ENCODE results near the gene GPHN.
"Not testable (repeated sequence)": the region's sequence is repeated elsewhere in the genome, so short reads cannot be mapped to it uniquely, and the experiment has no call there.

The GPHN gene

DNA sequence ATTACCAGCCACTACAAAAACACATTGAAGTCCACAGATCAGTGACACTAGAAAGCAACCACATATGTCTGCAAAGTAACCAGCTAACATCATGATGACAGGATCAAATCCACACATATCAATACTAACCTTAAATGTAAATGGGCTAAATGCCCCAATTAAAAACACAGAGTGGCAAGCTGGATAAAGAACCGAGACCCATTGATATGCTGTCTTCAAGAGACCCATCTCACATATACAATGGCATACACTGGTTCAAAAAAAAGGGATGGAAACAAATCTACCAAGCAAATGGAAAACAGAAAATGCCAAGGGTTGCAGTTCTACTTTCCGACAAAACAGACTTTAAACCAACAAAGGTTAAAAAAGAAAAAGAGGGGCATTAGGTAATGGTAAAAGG is 307.7 kb downstream of the GPHN start:
- no peak for DNase-seq

DNA sequence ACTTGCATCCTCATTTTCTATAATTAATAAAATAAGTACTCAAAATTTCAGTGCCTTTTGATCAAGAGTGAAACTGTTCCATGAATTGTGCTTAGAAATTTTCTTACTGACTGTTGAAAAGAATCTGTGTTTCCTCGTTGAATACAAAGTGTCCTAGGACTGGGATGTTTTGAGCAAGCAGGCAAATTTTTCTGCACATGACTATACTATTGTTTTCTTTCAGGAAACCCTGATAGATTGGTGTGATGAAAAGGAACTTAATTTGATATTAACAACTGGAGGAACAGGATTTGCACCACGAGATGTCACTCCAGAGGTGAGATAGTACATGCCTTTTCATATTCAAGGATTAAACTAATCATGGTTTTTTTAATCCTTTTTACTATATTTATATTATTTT is 316.3 kb downstream of the GPHN start:
- no peak for DNase-seq

DNA sequence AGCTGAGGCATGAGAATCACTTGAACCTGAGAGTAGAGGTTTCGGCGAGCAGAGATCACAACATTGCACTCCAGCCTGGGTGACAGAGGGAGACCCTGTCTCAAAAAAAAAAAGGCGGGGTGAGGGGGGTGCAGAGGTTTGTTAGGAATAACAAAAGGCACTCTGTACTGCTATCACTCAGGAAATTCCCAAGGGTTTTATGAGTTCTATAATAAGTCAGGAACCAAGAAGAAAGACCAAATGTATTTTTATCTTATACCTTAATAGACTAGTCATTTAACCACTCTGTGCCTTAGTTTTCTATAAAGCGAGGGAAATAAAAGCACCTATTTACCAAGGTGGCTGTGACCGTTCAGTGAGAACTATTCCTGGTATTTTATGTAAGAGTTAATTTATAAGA is 319.2 kb downstream of the GPHN start:
- DNase-seq: no peak

DNA sequence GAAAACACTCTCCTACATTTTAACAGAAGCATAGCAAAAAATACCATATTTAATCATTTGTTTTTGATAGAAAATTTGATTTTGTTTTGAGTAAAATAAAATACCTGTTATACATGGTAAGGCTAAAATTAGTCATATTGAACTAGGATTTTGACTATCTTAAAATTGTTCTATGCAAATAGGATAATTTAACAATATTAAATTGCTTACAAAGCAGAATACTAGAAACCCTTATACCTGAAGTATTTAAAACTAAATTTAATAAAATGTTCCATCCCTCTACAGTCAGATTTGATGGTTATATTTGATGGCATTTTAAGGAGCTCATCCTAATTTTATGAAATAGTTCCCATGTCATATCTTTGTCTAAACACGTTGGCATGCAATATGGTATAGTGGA is 323.2 kb downstream of the GPHN start:
- no peak for DNase-seq

DNA sequence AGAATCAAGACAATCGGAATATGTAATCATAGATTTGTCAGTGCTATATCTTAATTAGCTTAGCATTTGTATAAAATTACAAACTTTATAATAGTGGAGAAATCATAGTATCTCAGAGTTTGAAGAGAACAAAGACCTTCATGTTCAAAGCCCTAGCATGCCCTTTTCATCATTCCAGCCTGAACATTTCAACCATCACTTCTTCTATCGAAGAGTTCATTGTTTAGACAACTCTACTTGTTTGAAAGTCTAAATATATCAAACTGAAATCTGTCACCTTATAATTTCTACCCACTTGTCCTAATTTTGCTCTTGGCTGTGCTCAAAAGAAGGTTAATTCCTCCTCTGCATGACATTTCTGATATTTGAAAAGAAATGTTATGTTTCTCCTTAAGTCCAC is 325.9 kb downstream of the GPHN start:
- no peak for DNase-seq

DNA sequence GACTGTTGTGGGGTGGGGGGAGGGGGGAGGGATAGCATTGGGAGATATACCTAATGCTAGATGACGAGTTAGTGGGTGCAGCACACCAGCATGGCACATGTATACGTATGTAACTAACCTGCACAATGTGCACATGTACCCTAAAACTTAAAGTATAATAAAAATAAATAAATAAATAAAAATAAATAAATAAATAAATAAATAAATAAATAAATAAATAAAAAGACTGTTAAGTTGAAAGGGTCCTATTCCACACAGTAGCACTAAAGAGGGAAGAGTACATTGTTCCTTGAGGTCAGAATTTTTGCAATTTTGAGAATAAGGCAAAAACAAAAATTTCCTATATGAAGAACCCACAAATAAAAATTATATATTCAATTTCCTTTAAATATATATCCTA is 329.5 kb downstream of the GPHN start:
- DNase-seq: not testable (repeated sequence)

DNA sequence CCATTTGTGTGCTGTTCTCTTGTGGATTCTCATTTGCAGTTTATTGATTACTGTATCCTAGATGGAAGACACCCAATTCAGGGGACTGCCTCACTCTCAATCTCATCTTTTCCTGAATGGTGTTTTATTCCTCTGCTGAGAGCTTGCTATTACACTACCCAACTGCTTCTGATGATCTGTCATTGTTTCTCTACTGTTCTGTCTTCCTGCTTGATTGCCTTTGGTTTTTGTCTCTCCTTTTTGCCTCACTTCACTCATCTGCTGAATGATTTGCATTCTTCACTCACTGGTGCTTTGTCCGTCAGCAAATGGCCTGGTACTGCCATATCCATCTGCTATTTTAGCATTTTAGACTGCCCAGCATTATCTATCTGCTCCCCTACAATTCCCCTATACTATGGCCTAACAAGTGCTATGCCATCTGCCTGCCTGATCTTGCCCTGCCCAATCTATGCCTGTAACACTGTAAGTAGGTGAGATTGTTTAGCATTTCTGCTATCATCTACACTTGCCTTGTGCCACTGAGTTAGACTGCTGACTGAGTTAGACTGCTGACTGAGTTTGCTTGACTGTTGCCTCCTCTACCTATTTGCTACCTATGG is 335.1 kb downstream of the GPHN start:
- no peak for DNase-seq

DNA sequence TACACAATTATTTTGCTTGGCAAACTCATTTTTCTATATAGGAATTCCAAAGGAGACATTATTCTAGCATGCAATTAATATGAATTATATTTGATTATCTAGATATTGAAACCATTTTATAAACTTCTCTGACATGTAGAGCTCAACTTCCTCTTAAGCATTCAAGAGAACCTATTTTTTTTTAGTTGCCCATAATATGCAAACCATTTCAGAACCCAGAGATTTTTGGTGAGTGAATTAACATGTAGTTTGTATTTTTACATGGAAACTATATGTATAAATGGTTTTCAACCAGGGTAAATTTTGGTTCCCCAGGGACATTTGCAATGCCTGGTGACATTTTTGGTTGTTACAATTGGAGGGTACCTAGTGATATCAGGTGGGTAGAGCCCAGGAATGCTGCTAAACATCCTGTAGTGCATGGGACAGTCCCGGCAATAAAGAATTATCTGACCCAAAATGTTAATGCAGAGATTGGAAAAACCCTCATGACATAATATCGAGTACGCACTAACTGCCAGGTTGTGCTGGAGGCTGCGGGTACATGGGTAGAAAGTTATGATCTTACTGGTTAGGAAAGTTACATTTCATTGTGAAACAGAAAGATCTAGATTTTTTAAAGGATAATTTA is 342.4 kb downstream of the GPHN start:
- no peak for DNase-seq

DNA sequence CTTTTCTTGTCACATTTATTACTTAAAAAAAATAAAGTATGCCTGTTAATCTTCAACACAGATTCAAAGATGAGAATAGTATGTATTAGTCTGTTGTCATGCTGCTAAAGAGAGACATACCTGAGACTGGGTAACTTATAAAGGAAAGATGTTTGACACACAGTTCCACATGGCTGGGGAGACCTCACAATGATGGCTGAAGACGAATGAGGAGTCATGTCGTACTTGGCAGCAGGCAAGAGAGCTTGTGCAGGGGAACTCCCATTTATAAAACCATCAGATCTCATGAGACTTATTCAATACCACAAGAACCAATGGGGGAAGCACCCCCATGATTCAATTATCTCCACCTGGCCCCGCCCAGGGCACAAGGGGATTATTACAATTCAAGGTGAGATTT is 345.4 kb downstream of the GPHN start:
- no peak for DNase-seq

DNA sequence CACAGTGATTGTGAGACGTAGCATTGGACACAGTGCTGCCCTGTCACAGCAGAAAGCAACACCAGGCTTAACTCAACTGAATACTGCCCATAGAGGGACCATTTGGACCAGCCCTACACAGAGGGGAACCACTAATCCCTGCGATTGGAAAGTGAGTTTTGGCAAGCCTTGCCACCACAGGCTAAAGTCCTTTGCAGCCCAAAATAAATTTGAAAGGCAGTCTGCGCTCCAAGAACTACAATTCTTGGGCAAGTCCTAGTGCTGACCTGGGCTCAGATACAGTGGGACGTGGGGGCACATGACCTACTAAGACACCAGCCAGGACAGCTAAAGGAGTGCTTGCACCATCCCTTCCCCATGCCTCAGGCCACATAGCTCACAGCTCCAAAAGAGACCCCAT is 349.9 kb downstream of the GPHN start:
- no peak for DNase-seq

DNA sequence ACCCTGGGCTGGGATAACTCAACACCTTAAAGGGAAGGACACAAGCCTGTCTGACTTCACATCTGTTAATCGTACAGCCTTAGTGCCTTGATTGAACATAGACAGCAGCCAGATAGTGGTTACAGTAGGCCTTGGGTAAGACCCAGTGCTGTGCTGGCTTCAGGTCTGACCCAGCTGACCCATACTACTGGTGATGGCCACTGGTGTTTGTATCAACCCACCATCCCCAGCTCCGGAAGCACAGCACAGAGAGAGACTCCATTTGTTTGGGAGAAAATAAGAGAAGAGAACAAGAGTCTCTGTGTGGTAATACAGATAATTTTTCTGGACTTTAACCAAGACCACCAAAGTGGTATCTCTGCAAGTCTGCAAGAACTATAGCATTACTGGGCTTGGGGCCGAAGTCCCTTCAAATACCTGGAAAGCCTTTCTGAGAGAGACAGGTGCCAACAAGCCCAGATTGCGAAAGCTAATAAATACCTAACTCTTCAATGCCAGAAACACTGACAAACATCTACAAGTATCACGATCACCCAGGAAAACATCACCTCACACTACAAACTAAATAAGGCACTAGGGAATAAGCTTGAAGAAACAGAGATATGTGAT is 351.2 kb downstream of the GPHN start:
- no peak for DNase-seq

DNA sequence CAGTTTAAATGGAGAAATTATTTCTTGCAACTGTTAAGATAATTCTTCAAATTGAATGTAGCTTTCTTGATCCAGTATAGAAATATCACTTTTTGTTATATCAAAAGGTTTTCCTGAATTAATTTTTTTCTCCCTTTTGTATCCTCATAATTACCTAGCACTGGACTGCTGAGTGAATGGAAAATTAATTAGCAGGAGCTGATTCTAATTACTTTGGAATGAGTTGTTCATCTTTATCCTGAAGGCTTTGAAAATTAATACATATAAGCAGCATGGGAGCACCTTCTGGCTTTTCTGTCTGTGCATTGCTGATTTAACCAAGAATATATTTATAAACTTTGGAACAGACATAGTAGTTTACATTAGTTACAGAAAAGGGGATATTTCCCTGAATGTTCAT is 373.6 kb downstream of the GPHN start:
- DNase-seq: no peak

DNA sequence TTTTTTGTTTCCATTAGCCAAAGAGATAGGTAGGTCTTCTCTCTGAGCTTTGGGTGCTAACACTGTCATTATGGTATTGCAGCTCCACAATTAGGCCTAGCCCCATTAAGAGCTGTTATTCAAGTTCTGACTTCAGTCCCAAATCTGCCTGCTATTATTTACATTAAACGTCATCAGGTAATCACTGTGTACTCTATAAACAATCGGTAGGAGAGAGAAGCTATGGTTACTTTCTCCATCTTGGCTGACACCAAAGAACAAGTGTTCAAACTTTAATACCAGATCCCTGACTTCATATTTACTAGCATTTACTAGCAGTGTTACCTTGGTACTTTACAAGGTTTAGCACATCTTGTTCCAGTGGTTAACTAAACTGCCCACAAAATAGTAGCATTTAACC is 376.2 kb downstream of the GPHN start:
- no peak for DNase-seq

DNA sequence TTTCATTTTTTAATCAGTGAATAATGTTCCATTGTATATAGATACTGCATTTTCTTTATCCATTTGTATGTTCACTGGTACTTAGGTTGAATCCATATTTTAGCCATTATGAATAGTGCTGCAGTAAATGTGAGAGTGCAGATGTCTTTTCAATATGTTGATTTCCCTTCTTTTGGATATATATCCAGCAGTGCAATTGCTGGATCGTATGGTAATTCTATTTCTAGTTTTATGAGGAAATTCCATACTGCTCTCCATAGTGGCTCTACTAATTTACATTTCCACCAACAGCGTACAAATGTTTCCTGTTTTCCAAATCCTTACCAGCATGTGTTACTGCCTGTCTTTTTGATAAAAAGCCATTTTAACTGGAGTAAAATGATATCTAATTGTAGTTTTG is 392.8 kb downstream of the GPHN start:
- DNase-seq: no peak

DNA sequence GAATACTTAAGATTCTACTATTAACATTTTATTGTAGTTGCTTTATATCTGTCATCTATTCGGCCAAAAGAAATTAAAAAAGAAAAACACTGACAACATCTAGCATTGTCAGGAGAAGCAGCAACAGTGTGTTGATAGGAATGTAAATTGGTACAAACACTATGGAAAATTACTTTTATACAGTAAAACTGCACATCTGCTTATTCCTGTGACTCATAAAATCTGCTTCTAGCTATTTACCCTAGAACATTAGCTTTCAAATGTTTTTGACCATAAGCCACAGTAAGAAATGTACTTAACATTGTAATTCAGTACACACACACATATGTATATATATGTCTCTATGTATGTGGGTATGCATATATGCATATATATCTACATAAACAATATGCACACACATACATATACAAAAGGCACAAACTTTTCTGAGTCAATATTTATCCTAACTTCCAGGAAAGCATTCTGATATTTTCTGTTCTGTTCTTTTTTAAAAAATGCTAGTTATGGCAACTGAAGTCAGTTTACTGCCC is 402.4 kb downstream of the GPHN start:
- DNase-seq: no peak

DNA sequence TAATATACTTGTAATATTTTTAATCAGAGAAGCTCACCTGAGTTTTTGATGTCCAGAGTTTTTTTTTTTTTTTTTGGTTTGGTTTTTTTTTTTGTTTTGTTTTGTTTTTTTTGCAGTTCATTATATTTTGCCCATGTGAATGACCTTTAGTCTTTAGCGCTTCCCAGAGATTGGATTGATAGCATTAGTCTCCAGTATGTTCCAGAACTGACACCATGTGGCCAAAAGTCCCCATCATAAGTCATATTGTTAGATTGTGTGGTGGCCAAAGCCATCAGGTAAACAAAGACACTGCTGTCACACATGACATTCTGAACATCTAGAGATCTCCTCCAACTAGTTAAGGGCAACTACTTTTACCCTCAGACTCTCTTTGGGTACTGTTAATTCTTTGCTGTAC is 408.5 kb downstream of the GPHN start:
- DNase-seq: no peak

DNA sequence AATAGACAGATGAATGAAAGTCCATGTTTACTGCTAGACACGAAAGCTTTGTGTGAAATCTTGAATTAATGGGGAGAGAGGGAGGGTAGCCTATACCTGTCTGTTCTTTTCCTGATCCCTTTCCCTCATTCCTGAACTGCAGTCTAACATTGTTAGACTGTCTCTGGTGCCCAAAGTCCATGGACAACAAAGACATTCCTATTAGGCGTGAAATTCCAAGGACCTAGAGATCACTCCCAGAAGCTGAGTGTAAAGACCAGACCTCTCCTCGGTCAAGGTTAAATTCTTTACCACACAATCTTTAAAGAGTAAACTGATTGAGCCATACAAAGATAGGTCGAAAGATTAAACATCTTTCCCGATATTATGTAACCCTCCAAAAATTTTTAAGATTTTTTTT is 410.6 kb downstream of the GPHN start:
- DNase-seq: no peak

DNA sequence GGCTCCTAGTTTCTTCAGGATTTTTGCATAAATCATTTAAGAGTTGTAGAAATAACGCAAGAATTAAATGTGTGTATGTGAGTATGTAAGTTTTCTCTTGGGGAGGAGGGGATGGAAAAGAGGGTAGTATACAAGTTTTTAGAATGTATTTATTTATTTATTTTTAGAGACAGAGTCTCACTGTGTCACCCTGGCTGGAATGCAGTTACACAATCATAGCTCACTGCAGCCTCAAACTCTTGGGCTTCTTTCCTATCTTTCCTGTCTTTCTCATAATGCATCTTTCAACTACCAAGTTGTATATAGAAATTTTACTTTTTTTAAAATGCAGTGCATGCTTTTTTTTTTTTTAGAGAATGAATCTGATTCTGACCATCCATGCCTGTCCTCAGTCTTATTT is 412.2 kb downstream of the GPHN start:
- no peak for DNase-seq

DNA sequence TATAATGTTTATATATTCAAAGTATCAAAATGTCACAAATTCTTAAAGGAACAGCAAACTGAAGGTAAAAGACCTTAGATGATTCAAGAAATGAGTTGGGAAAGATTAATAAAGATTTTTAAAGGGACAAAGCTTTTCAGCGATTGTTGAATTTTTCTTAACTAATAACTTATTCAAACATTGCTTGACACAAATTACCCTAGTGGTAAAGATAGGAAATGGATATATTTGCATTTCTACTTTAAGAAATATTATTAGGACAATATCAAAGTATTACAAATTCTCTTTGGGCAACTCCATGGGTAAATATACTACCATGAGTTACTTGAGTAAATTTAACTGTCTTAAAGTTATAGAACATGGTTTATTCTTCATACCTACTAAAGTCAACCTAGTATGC is 415.3 kb downstream of the GPHN start:
- no peak for DNase-seq

DNA sequence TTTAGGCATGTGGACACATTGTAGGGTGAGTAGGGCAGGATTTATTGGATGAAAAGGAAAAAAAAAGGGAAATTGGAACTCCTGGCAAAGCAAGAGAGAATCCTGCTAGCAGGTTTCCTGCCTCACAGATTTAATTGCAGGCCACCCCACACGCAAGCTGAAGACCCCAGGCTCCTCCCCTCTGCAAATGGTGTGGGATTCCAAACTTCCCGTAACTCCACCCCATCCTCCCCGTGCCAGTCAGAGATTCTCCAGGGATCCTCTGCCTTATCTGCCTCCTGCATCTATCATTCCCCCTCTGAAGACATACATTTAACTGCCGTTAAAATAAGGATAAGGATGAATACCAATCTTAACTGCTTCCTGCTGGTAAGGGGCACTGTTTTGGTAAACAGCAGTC is 431.5 kb downstream of the GPHN start:
- DNase-seq: no peak

DNA sequence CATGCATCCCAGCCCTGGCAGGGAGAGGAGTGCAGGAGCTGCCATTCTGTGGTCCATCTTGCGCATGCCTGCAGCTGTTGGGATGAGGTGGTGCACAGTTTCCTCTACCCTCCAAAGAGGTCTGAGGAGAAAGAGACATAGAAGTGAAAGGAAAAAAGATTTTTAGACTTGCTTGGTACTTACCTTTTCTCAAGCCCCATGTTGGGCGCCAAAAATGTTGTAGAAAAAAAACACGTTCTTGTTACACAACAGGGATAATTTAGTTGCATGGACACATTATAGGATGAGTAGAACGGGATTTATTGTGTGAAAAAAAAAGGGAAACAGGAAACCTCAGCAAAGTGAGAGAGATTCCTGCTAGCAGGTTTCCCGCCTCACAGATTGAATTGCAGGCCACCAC is 436.9 kb downstream of the GPHN start:
- no peak for DNase-seq

DNA sequence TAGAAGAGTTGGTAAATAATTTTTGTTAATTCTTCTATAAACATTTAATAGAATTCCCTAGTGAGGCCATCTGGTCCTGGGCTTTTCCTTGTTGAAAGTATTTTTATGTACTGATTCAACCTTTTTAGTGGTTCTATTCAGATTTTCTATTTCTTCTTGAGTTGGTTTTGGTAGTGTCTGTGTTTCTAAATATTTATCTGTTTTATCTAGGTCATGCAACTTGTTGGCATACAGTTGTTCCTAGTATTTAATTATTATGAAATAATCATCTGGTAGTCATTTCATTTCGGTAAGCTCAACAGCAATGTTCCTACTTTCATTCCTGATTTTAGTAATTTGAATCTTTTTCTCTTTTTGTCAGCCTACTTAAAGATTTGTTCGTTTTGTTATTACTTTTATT is 447.2 kb downstream of the GPHN start:
- DNase-seq: no peak

DNA sequence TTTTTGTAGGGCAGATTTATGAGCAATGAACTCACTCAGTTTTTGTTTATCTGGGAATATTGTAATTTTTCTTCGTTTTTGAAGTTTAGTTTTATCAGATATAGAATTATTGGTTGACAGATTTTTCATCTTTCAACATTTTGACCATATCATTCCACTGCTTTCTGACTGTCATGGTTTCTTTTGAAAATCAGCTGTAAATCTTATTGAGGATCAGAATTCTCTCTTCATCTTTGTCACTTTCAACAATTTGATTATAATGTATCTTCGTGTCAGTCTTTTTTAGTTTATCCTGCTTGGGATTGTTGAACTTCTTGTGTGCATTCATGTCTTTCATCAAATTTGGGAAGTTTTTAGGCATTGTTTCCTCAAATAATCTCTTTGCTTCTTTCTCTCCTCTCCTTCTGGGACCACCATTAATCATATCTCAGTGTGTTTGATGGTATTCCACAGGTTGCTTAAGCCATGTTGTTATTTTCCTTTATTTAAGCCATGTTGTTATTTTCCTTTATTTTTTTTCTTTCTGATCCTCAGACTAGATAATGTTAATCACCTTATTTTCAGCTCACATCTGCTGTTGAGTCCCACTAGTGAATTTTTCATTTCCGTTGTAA is 451.6 kb downstream of the GPHN start:
- no peak for DNase-seq

DNA sequence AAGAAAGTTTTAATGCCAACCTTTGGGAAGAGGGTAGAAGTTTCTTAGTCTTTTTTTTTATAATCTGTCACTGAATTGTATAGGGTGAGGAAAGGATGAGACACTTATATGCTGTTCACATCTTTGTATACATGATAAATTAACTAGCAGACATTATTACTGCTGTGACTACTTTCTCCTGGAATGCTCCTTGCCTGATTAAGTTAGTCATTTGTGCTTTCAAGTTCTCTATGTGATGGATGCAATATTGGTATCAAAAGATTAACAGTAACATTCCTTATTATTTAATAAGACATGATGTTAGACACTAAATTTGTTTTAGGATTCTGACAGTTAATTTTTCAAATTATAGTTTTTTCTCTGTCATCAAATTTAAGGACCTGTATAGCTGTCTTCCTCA is 457.9 kb downstream of the GPHN start:
- no peak for DNase-seq

Measured in activated gamma-delta T cell treated with Interleukin-2 at 50 U/mL for 16 hours (primary cell).